WTC11 (cell line): Measurements from ENCODE around the gene CIART.
"Not testable (repeated sequence)": the region's sequence is repeated elsewhere in the genome, so short reads cannot be mapped to it uniquely, and the experiment has no call there.

Experiments used
- AFF4 ChIP-seq: sonication (generic); formaldehyde crosslinking; IDR thresholded peaks from 2 replicates; pipeline ENCODE4 v1.8.1; 2023; ENCODE audit warnings: mild to moderate bottlenecking, missing genetic modification reagents, borderline replicate concordance
- ATF2 ChIP-seq: sonication (generic); formaldehyde crosslinking; IDR thresholded peaks from 2 replicates; pipeline ENCODE4 v1.8.1; 2022; ENCODE audit warnings: low read depth, missing genetic modification reagents, borderline replicate concordance
- CBFB ChIP-seq: sonication (generic); formaldehyde crosslinking; IDR thresholded peaks from 2 replicates; pipeline ENCODE4 v1.8.1; 2022; ENCODE audit warnings: mild to moderate bottlenecking, low read depth, missing genetic modification reagents
- CREM ChIP-seq: sonication (generic); formaldehyde crosslinking; IDR thresholded peaks from 2 replicates; pipeline ENCODE4 v1.8.1; 2022; ENCODE audit warnings: mild to moderate bottlenecking, missing genetic modification reagents, moderate library complexity
- FOXK1 ChIP-seq: sonication (generic); formaldehyde crosslinking; IDR thresholded peaks from 2 replicates; pipeline ENCODE4 v1.8.0; 2022; ENCODE audit warnings: mild to moderate bottlenecking, moderate library complexity, missing genetic modification reagents
- FOXP1 ChIP-seq: sonication (generic); formaldehyde crosslinking; IDR thresholded peaks from 2 replicates; pipeline ENCODE4 v1.8.0; 2022; ENCODE audit warnings: missing genetic modification reagents, mild to moderate bottlenecking, moderate library complexity, borderline replicate concordance
- NR2C2 ChIP-seq: sonication (generic); formaldehyde crosslinking; IDR thresholded peaks from 2 replicates; pipeline ENCODE4 v1.8.0; 2022; ENCODE audit warnings: mild to moderate bottlenecking, missing genetic modification reagents
- RELA ChIP-seq: sonication (generic); formaldehyde crosslinking; IDR thresholded peaks from 2 replicates; pipeline ENCODE4 v1.8.1; 2022; ENCODE audit warnings: missing genetic modification reagents, mild to moderate bottlenecking, borderline replicate concordance
- SMAD4 ChIP-seq: sonication (generic); formaldehyde crosslinking; IDR thresholded peaks from 2 replicates; pipeline ENCODE4 v1.8.0; 2022; ENCODE audit warnings: mild to moderate bottlenecking, missing genetic modification reagents
- SP1 ChIP-seq: sonication (generic); formaldehyde crosslinking; conservative IDR thresholded peaks from 2 replicates; pipeline ENCODE4 v1.8.1; 2022; ENCODE audit warnings: missing genetic modification reagents
- USF2 ChIP-seq: sonication (generic); formaldehyde crosslinking; IDR thresholded peaks from 2 replicates; pipeline ENCODE4 v1.8.1; 2023; ENCODE audit warnings: mild to moderate bottlenecking, missing genetic modification reagents, moderate library complexity
- ZNF121 ChIP-seq: sonication (generic); formaldehyde crosslinking; IDR thresholded peaks from 2 replicates; pipeline ENCODE4 v1.8.0; 2023; ENCODE audit warnings: missing genetic modification reagents
- TF ChIP-seq, protein P1 (sequence below): fragments of 200-600 bp; IDR thresholded peaks from 2 replicates; pipeline ENCODE4 v1.8.0; 2022; ENCODE audit warnings: antibody characterized with exemption
- TF ChIP-seq, protein P2 (sequence below): sonication (generic); formaldehyde crosslinking; IDR thresholded peaks from 2 replicates; pipeline ENCODE4 v1.8.0; 2022; ENCODE audit warnings: mild to moderate bottlenecking, missing genetic modification reagents

GRCh38 chr1:150314691-150315090, 32.3 kb downstream of the CIART start:
- not testable (repeated sequence) for TF ChIP-seq SMAD4 (CRISPR knock-in tag); ATF2 (CRISPR knock-in tag); ZNF121 (CRISPR knock-in tag); RELA; FOXK1; NR2C2 (CRISPR knock-in tag); SP1 (CRISPR knock-in tag); USF2 (CRISPR knock-in tag); AFF4 (CRISPR knock-in tag); CBFB (CRISPR knock-in tag); CREM (CRISPR knock-in tag); FOXP1
- TF ChIP-seq, protein P1, sequence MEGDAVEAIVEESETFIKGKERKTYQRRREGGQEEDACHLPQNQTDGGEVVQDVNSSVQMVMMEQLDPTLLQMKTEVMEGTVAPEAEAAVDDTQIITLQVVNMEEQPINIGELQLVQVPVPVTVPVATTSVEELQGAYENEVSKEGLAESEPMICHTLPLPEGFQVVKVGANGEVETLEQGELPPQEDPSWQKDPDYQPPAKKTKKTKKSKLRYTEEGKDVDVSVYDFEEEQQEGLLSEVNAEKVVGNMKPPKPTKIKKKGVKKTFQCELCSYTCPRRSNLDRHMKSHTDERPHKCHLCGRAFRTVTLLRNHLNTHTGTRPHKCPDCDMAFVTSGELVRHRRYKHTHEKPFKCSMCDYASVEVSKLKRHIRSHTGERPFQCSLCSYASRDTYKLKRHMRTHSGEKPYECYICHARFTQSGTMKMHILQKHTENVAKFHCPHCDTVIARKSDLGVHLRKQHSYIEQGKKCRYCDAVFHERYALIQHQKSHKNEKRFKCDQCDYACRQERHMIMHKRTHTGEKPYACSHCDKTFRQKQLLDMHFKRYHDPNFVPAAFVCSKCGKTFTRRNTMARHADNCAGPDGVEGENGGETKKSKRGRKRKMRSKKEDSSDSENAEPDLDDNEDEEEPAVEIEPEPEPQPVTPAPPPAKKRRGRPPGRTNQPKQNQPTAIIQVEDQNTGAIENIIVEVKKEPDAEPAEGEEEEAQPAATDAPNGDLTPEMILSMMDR = not testable (repeated sequence)
- TF ChIP-seq, protein P2, sequence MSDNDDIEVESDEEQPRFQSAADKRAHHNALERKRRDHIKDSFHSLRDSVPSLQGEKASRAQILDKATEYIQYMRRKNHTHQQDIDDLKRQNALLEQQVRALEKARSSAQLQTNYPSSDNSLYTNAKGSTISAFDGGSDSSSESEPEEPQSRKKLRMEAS = not testable (repeated sequence)
